HG02852 (cell line): Measurements from ENCODE around the gene CPNE9.
"Not testable (repeated sequence)": the region's sequence is repeated elsewhere in the genome, so short reads cannot be mapped to it uniquely, and the experiment has no call there.

Experiments used
- ATAC-seq: cut with Tn5 transposase; IDR thresholded peaks from one replicate; pipeline ENCODE4 v1.9.1; 2021; ENCODE audit warnings: mild to moderate bottlenecking, moderate library complexity; ENCODE audit not compliant: unreplicated experiment

CPNE9 gene

GRCh38 chr3:9771007-9771406 lies 67.4 kb downstream of the CPNE9 start:
- ATAC-seq, result not testable (repeated sequence)

- no peak for ATAC-seq
Observed at GRCh38 chr3:9776896-9777693, 73.5 kb downstream of the CPNE9 start.

- no peak for ATAC-seq
Observed at GRCh38 chr3:9777694-9778021, 74.0 kb downstream of the CPNE9 start.

GRCh38 chr3:9778143-9779074 lies 74.8 kb downstream of the CPNE9 start:
- no peak for ATAC-seq

GRCh38 chr3:9779075-9779593 lies 75.5 kb downstream of the CPNE9 start:
- ATAC-seq, result no peak
